Kidney glomerular epithelial cell (primary cell): Measurements from ENCODE around the gene FANCC.
A peak's percentile ranks its signal among the peaks of the same experiment; 100 is the strongest.
"Not testable (repeated sequence)": the region's sequence is repeated elsewhere in the genome, so short reads cannot be mapped to it uniquely, and the experiment has no call there.

Source experiments
- DNase-seq: peaks from one replicate; lab custom pipeline; 2025; lab: John Stamatoyannopoulos, UW

FANCC gene

DNA sequence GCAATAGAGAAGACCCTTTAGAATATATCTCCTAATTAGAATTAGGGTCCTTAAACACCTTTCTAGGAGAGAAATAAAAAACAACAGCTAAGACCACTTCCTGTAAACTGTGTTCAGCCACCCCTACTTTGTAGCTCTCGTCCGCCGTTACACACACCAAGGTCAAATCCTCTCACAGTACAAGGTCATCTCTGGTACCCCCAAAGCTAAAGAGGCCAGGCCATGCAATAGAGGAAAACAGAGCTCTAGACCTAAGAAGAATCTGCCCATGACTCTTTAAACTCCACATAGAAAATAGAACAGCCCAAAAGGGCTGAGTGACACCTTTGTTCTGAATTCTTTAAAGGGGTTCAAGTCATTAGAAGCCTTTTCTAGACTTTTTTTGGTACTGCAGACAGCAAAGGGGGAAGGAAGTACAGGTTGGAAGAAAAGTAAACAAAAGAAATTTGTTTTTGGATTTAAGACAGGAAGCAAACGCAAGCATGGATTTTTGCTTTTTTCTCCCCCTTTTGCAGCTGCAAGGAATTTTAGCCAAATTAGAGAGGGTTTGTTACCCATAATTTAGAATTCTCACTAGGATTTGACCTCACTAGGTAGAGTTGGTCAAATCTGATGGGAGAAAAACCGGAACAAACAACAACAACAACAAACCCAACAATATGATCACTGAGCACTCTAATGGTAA is 13.4 kb upstream of the FANCC start:
- no peak for DNase-seq

DNA sequence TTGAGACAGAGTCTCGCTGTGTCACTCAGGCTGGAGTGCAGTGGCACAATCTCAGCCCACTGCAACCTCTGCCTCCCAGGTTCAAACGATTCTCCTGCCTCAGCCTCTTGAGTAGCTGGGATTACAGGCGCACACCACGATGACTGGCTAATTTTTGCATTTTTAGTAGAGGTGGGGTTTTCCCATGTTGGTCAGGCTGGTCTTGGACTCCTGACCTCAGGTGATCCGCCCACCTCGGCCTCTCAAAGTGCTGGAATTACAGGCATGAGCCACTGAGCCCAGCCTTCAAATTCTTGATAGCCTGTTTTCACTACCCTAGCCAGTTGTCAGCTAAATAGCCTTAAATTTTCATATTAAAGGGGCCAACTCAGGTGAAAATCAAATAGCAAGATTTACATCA is 11.6 kb upstream of the FANCC start:
- not testable (repeated sequence) for DNase-seq

DNA sequence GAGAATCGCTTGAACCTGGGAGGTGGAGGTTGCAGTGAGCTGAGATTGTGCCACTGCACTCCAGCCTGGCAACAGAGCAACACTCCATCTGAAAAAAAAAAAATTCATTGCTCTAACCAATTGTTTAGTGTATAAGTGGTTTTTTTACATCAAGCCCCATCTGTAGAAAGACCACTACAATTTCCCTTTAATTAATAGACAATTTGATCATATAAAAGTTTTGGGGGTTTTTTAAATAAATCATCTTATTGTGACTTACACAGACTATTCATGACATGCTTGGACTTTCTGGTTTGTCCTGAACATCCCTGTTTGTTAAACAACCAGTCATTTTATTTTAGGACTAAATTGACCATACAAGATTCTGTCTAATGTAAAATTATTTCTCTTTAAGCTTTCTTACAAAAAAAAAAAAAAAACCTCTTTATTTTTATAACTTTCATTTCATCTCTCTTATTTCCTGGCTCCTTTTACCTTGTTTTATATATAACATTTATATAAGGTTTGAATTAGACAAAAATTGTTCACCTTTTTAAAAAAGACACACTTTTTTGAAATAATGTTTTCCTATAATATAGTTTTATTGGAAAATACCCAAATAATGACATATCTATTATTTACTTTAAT is 9.8 kb upstream of the FANCC start:
- DNase-seq: no peak

DNA sequence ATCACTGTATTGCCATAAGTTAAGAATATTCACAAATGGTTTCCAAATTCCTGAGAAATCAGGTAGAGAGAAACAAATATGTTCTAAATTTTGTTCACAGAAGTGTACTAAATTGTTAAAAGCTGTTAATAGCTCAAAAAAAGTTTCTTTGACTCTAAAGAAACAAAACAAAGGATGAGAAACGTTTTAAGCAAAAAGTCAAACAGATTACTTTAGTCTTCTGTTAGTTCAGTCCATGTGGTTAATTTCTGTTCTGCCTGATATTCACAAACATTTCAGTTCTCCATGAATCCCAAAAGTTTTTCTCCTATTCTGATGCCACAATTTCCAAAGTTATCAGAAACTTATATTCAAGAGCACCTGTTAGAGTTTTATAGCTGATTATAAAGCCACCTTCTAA is 7.7 kb upstream of the FANCC start:
- DNase-seq: no peak

DNA sequence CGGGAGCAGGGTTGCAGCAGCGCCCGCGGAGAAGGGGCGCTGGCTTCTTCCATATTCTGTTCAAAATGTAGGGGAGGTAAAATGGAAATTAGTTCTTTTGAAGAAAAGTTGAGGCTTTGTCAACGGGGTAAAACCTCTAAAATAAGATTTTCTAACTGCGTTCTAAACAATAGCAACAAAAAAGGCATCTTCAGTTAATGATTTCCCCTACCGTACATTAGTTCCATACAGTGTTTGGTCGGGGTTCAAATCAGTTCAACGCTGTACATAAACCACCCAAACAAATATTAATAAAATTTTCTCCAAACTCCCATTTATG is 343 bp upstream of the FANCC start:
- DNase-seq: no peak

DNA sequence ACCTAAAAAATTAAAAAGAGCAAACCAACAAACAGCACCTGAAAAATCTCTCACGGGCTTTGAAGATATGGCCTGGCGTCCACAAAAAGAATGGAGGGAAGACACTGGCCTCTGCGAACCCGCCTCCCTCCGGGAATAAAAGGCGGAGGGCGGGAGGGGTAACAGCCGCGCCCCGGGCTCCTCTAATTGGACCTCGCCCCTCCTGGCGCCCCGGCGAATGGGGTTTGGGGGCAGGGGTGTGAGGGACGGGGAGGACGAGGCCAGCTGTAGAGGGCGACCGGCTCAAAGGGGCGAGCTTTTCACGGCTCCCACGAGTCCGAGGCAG is 753 bp downstream of the FANCC start:
- DNase-seq: peak; percentile 47

DNA sequence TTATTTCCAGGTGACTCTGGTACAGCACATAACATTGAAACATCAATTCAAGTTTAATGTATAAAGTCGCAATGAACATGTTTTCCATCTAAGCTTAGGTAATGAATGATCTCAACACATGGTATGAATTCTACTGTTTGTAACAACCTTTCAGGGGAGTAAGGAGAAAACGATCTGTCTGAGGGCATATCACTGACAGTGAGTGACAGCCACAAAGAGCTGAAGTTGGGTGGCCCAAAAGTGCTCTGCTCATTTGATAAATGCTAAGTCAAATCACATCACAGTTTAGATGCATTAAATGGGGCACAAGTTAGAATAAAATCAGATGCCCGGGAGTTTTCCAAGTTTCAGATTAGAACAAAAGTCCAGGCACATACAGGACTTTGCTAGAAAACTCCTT is 1.2 kb downstream of the FANCC start:
- DNase-seq: no peak

DNA sequence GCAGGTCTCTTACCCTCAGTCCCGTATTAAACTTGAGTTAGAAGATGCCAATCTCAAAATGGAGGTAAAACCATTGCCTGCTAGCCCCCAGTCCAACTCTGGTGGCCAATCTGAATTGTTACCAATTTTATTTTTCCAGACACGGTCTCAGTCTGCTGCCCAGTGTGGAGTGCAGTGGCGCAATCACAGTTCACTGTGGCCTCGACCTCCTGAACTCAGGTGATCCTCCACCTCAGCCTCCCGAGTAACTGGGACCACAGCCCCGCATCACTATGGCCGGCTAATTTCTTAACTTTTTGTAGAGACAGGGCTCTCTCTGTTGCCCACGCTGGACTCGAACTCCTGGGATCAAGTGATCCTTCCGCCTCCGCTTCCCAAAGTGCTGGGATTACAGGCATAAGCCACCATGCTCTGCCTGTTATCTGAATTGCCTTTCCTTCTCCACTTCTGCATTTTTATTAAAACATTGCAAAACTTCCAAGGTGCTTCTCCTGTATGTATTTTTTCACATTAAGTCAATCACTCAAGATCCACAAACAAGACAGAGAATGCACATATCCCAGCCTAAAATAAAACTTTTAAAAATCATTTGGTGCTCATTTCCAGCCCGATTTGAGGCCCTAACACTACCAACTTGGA is 2.3 kb downstream of the FANCC start:
- no peak for DNase-seq

DNA sequence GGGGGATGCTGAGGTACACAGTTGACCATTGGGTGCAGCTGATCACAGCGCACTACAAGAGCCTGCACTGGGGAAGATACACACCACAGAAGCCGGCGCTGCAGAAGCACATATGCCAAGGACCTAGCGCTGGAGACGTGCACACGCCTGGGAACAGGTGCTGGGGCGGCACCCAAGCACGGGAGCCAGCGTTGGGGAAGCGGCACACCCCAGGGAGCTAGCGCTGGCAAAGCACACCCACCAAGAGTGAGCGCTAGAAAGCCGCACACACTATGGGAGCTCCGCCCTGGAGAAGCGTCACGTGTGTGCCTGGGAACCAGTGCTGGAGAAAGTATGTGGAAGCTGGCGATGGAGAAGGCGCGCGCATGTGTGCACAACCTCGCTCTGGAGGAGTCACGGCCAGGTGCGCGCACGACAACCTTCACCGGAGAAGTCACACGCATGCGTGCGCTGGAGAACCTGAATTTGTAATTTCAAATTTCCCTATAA is 4.5 kb downstream of the FANCC start:
- DNase-seq: peak; percentile 42

DNA sequence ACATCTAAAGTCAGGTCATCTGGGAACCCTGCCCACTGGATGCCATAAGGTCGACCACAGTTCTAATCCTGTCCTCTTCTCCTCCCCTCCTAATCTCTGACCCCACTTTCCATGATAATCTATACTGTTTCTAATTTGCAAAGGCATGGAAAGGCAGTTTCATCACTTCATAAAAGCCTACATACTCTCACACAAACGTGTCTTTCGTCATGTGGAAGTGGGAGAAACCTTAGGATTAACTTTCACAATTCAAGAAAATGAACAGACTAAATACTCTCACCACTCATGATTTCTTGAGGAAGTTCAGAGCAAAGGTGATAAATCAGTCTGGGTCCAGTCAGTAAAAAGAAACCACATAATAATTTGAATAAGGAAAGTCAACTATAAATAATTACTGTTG is 5.5 kb downstream of the FANCC start:
- DNase-seq: no peak

DNA sequence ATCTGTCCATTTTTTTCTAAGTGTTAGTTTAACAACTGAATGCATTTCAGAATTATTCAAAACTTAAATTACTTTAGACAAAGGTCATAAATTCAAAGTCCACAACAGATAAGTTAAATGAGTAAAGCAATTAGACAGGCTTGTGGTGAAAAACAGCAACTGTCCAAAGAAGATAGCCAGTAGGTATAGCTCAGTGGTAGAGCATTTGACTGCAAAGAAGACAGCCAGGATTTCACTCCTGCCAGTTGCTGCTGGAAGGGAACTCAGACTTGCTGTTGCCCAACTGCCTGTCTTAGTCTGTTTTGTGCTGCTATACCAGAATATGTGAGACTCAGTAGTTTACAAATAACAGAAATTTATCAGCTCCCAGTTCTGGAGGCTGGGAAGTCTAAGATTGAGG is 10.0 kb downstream of the FANCC start:
- DNase-seq: no peak

DNA sequence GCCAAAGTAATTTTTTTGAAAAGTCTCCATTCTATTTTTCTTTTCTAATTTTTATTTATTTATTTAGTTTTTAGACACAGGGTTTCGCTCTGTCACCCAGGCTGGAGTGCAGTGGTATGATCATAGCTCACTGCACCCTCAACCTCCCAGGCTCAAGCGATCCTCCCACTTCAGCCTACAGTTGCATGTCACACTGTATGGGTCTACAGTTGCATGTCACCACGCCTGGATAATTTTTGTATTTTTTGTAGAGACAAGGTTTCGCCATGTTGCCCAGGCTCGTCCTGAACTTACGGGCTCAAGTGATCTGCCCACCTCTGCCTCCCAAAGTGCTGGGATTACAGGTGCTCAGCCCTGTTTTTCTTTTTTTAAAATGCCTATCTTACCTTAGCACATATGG is 10.7 kb downstream of the FANCC start:
- DNase-seq: no peak

DNA sequence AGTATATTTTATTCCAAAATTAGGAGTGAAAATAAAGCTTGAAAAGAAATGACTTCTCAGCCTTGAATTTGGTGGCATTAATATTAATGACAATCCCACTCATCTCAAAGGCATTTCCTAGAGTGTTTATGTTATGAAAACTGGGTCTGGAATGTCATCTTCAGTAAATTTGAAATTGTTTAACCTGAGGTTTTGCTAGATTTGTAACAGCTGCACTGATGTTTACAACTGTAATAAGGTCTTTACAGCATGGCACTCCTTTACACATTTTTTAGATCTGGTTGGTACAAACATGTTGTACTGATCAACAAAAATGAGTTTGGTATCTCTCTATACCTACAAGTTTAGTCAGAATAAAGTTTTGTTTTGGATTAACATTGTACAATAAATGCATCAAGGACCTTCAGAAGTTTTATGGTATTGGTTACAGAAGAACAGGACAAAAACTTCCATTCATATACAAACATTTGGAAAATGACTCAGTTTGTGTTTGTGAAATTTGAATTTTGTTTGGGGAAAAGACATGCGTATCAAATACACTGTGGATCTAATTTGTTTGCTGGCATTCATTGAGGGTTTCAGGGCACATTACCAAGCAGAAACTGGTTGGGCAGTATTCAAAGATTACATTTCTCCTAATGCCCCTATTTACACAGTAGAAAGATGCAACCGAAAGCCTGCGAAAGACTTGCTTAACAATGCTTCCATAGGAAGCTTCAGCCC is 11.6 kb downstream of the FANCC start:
- DNase-seq: no peak

DNA sequence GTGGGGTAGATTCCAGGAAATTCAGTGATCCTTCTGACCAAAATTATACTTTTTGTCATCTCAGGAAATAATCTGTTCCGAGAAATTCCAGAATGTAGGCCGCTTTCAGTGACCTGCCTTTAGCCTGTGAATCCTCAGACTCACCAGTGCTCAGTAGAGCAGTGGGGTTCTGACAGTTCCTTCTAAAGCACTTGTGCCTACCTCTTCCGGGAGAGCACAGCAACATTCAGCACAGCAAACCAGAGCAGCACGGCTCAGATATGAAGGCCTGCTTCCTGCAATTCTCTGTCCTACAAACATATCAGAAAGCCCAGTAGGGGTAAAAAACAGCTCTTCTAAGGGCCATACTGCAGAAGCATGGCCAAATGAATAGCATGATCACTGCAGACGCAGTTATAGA is 15.0 kb downstream of the FANCC start:
- no peak for DNase-seq

DNA sequence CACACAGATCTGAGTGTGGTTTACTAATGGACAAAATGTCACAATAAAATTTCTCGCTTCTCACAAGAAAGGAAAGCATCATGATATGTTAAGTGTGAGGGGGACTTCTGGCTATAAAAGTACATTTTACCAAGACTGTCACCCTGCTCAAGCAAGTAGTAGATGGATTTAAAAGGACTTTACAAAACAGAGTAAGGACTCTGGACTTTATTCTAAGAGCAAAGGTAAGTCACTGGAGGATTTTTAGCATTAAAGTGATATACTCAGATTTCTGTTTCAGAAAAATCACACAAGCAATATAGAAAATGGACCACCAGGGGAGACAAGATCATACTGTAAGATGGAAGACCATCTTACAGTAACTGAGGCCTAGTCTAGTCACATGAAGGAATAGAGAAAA is 19.7 kb downstream of the FANCC start:
- no peak for DNase-seq

DNA sequence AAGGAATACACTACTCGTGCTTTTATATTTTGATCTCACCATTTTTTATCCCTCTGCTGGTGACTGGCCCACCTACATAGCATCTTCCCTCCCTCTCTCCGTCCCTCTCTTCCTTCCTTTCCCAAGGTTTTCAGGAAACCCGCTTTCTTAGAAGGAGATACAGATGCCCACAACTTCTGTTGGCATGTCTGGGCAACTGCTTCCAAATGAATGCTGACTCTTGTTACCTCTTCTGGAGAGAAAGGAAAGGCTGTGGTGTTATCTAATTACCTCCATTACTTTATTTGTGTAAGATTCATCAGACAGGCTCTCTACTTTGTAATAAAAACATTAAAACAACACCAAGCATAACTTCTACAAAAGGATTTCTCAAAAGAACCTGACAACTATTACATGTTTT is 20.2 kb downstream of the FANCC start:
- DNase-seq: no peak

DNA sequence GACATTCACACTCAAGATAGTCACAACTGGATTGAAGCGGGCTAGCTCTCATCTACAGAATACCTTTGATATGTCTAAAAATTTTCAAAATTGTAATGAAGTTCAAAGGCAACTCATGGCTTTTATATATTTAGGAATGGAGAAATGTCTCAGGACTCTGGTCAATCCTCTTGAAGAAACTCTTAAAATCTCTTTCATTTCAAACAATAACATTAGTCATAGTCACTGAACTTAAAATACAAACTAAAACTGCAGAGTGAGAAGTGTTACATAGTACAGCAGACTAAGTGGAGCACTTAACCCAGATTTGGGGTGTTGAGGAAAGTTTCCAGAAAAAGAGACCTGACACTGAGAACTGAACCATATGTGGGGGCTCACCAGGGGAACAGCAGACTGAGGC is 20.7 kb downstream of the FANCC start:
- DNase-seq: no peak

DNA sequence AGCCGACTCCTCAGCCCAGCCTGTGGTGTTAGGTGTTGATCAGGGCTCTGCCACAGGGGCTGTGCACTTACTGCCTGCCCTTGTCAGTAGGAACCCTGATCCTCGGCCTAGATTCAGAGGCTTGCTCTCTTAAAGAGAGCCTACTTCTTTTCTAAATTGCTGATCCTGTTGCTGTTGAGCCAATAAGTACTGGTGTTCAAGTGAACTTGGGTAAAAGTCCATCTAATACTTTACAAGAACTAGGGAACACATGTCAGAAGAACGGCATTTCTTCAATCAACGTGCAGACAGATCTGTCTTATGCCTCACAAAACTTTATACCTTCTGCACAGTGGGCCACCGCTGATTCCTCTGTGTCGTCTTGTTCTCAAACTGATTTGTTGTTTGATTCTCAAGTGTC is 24.2 kb downstream of the FANCC start:
- not testable (repeated sequence) for DNase-seq

DNA sequence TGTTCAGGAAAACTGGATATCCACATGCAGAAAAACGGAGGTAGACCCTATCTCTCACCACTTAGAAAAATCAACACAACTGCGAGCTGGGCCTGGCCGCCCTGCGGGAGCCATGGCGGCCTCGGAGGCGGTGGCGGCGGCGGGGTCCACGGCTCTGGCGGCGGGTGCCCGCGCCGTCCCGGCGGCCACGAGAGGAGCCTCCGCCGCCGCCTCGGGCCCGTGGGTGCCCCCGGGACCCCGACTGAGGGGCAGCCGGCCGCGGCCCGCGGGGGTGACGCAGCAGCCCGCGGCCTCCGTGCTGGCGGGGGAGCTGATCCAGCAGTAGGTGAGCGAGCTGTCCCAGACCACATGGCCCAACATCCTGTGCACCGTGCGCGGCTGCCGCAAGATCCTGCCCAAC is 25.3 kb downstream of the FANCC start:
- no peak for DNase-seq

DNA sequence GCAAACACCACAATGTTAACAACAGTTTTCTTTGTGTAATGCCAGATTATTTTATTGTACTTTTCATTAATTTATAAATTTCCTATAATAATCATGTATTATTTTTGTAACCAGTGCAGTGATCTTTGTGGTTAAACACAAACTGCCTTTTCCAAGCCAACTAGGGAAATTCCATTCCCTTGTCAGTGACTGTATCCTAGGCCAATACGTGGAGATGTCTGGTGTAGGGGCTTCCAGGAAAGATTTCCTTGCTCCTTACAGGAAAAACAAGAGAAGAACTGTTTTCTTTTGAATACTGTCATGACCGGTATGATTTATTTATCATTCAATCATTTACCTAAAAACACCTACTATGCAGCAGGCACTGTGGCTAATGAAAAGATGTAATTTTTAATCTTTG is 31.4 kb downstream of the FANCC start:
- no peak for DNase-seq

DNA sequence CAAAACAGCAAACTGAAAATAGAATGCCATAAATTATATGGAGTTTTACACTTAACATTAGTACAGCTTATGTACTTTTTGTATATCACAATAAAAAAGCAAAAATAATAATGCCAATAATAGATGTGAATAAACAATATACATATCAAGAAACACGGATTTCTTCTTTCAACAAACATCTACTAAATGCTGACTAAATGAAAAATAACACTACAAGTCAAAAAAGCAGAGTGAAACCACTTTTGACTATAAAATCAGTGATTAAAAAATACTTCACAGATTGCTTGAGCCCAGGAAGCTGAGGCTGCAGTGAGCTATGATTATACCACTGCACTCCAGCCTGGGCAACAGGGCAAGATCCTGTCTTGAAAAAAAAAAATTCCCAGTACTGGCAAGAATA is 32.2 kb downstream of the FANCC start:
- DNase-seq: no peak

DNA sequence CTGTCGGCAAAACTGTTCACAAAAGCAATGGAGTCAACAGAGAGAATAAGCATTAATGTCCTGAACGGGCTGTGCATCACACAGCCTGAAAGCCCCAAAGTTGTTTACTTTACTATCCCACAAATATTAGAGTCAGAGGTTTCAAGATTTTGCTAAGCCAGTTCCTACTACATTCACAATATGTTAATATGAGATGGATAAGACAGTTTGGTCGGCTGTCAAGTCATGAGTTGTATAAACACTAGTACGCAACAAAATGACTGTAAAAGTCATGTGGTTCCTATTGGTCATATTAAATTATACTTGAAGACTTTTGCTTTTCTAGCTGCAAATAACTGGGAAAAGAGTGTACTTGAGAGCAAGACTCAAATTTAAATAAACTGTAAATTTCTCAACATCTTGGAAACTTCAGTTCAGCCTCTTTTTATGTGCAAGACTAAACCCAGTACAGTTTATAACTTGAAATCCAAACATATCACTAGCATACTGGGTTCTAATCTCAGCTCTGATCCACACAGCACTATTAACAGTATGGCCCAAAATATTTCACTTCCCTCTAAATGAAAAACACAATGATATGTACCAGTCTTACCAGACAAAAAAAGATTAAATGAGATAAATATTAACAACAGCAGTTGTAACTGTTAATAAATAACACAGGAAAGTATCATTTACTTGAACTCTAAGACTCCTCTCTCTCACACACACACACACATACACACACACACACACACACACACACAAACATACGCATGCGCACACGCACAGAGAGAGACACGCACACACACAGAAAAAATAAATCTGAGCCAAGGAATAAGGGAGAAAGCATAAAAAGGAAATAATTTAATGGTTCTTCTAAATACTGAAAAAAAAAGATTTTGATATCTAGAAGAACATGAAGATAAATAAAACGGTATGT is 33.1 kb downstream of the FANCC start:
- peak; percentile 39 for DNase-seq
